Measurements from ENCODE around the gene CCT5.

GRCh38 chr5:10295619-10296326 is 45.7 kb downstream of the CCT5 start:
- TF ChIP-seq CTCF (IDR thresholded peaks at IDR 0.05) (no peak), POLR2A (IDR thresholded peaks at IDR 0.05) (no peak), POLR2AphosphoS5 (IDR thresholded peaks at IDR 0.05) (no peak)
